GM19023 (cell line): Measurements from ENCODE around the gene GATAD1.
"Not testable (repeated sequence)": the region's sequence is repeated elsewhere in the genome, so short reads cannot be mapped to it uniquely, and the experiment has no call there.

ENCODE experiments used
- ATAC-seq: cut with Tn5 transposase; IDR thresholded peaks from one replicate; pipeline ENCODE4 v1.9.1; 2021; ENCODE audit warnings: mild to moderate bottlenecking, moderate library complexity; ENCODE audit not compliant: unreplicated experiment

Gene GATAD1

GRCh38 chr7:92479146-92479545, 31.9 kb downstream of the GATAD1 start:
- ATAC-seq = not testable (repeated sequence)

- not testable (repeated sequence) for ATAC-seq
These were observed 36.3 kb downstream of the GATAD1 start for GRCh38 chr7:92483624-92484023.

DNA sequence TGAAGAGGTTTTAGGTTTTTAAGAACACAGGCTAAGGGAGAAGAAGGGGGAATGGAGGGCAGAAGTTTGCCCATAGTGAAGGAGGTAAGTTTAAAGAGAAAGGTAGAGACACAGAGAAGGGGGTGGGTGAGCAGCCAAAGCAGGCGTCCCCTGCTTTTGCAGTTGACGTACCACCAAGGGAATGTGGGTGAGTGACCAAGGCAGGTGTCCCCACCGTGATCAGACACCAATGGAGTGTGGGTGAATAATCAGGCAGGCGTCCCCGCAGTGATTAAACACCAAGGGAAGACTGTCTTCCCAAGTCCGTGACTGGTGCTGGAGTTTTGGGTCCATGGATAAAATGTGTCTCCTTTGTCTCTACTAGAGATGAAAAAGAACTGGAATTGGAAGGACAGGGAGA, 36.9 kb downstream of the GATAD1 start:
- ATAC-seq = not testable (repeated sequence)

DNA sequence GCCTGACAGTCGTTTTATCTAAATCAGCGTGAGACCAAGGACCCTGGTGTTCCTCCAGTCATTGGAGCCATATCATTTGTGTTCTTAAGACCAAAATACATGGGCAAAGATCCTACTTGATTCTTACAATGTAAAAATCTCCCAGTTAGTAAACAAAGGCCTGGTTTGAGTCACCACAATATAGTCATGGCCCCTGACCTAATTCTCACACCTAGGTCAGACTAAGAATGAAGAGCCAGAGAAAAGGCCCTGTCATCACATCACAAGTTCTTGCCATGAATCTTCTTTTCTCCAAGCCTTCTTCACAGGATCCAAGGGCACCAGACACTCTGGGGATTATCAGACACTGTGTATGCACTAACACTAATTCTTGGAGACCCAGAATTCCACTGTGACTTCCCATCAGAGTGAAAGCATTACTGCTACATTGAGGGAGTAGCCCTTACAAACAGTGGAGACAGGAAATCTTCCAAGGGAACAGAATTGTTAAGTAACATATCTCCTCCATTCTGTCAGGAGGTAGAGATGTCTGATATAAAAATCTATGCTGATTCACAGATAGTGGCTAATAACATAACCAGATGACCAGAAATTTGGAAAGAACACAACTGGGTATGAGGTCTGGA, 38.1 kb downstream of the GATAD1 start:
- ATAC-seq = no peak

DNA sequence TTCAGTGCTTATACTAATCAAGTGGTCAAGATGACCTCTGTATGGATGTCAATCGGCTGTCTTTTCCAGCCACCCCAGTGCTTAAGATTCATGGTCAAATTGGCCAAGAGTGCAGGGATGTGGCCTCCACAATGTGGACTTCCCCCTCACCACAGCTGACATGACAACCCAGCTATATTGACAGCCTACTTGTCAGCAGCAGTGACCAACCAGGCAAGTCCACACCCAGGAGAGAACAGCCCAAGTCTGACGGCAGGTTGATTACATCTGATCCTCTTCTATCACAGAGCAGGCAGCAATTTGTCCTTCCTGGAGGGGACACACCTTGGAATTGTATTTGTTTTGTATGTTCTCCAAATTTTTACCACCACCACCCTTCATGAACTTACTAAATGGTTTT, 38.7 kb downstream of the GATAD1 start:
- no peak for ATAC-seq

DNA sequence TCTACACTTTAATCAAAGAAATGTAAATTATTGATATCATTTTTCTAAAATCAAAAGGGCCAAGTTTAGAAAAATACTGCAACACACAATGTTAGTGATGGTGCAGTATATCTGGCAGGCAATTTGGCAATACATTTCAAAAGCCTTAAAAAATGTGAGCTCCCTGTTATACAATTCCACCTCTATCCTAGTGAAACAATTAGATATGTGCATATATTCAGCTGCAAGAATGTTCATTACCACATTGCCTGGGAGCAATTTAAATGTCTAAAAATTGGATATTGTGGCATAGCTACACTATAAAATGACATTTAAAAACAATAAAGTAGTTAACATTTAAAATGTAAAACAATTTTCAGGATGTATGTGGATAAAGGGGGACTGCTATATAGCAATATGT, 40.5 kb downstream of the GATAD1 start:
- ATAC-seq = no peak

- no peak for ATAC-seq
These were observed 42.4 kb downstream of the GATAD1 start for GRCh38 chr7:92489634-92490033.

DNA sequence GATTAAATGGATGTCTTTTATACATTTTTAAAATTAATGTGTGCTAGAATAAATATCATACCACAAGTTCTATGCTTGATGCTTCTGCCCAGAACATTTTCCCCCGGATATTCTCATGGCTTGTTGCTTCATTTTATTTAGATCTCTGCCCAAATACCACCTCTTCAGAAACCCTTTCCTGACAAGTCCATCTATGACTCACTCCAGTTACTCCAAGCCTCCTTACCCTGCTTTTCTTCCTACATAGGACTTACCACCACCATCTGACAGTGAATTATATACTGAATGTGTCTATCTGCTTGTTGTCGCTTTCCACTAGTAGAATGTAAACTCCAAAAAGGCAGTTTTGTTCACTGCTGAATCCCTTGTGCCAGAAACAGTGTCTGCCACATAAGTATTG, 49.6 kb downstream of the GATAD1 start:
- ATAC-seq = no peak

DNA sequence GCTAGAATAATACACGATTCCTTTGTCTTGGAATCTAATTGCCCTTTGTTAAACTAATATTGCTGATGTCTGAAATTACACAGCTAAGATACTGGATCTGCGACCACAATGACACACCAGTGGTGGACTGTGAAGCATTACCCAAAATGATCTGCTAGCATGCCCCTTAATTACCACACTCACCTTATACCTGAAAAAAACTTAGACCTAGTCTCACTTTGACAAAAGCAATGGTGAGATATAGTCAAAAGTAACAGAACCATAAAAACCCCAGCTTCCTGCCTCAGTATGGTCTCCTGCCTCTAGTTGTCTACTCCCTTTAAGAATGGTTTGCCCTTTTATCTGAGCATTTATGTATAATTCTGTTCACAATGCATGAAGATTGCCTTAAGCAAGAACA, 51.3 kb downstream of the GATAD1 start:
- ATAC-seq = no peak

GRCh38 chr7:92503767-92504166, 56.5 kb downstream of the GATAD1 start:
- ATAC-seq = no peak

DNA sequence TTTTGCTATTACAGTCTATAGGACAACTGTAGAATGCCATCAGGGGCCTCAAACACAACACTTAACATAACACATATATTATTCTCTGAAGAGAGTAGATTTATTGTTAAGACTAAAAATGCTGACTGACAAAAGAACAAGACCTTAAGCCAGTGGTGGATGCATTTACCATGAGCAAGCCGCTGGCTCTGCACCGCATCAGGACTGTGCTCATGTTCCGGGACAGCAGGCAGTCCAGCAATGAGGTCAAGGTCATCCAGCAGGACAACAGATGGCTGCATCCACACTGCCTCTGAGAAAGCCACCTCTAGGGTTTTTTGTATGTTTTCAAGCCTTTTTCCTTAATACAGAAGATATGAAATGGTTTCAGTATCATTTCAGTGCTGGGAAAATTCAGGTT, 57.3 kb downstream of the GATAD1 start:
- no peak for ATAC-seq

GRCh38 chr7:92506363-92506762, 59.1 kb downstream of the GATAD1 start:
- ATAC-seq = no peak

GRCh38 chr7:92508946-92509345, 61.7 kb downstream of the GATAD1 start:
- ATAC-seq = no peak
